HAP-1 (cell line): Measurements from ENCODE around the gene IL1RL2.

Experiments used
- DNase-seq, 2 experiments: peaks; one replicate each; pipeline ENCODE4 v3.0.0-alpha.2; 2016 to 2020; ENCODE audit warnings: low spot score in 2 of 2
- H3K27me3 ChIP-seq: fragments of 250-450 bp; sonication (Bioruptor Pico); 2 replicates; pipeline ENCODE4 v1.5.1; 2020; ENCODE audit warnings: low read depth, mild to moderate bottlenecking, moderate library complexity
- H3K36me3 ChIP-seq: fragments of 250-450 bp; sonication (Bioruptor Pico); replicated peaks from 2 replicates; pipeline ENCODE4 v1.5.1; 2020; ENCODE audit warnings: mild to moderate bottlenecking
- H3K4me1 ChIP-seq: fragments of 250-450 bp; sonication (Bioruptor Pico); 2 replicates; pipeline ENCODE4 v1.5.1; 2020; ENCODE audit warnings: mild to moderate bottlenecking
- H3K4me3 ChIP-seq: fragments of 250-450 bp; sonication (Bioruptor Pico); 2 replicates; pipeline ENCODE4 v1.5.1; 2020; ENCODE audit warnings: mild to moderate bottlenecking, moderate library complexity
- H3K9me3 ChIP-seq: fragments of 250-450 bp; sonication (Bioruptor Pico); 2 replicates; pipeline ENCODE4 v1.5.1; 2020; ENCODE audit warnings: mild to moderate bottlenecking, moderate library complexity
- in situ Hi-C: fragments of 300-500 bp; cut with MboI; formaldehyde crosslinking; loops from 3 replicates; pipeline ENCODE4 v1.14.3; 2020; ENCODE audit warnings: low sequenced_read_pairs, inconsistent platforms, mixed read lengths

Gene IL1RL2

GRCh38 chr2:102250278-102250821 is 63.5 kb downstream of the IL1RL2 start:
- H3K27me3 ChIP-seq = no peaks in the 10 kb centered on the region
- in situ Hi-C loops = no loop called here
- no peaks in the 10 kb centered on the region for H3K4me1 ChIP-seq
- H3K4me3 ChIP-seq = no peak overlapping the region
- no peak for DNase-seq
- H3K36me3 ChIP-seq = no peaks in the 10 kb centered on the region
- H3K9me3 ChIP-seq = no peaks in the 10 kb centered on the region

- in situ Hi-C loops = no loop called here
- Histone ChIP-seq H3K36me3 (no peaks in the 10 kb centered on the region), H3K4me3 (no peak overlapping the region), H3K4me1 (no peaks in the 10 kb centered on the region), H3K27me3 (no peaks in the 10 kb centered on the region), H3K9me3 (no peaks in the 10 kb centered on the region)
- DNase-seq = no peak
Measured at GRCh38 chr2:102251042-102251848, 64.4 kb downstream of the IL1RL2 start.

GRCh38 chr2:102251849-102252203 is 65.0 kb downstream of the IL1RL2 start:
- DNase-seq = no peak
- Histone ChIP-seq H3K27me3 (no peaks in the 10 kb centered on the region), H3K36me3 (no peaks in the 10 kb centered on the region), H3K9me3 (no peaks in the 10 kb centered on the region), H3K4me1 (no peaks in the 10 kb centered on the region), H3K4me3 (no peak overlapping the region)
- in situ Hi-C loops = no loop called here

- Histone ChIP-seq H3K36me3 (no peaks in the 10 kb centered on the region), H3K4me1 (no peaks in the 10 kb centered on the region), H3K9me3 (no peaks in the 10 kb centered on the region), H3K4me3 (no peak overlapping the region), H3K27me3 (no peaks in the 10 kb centered on the region)
- DNase-seq = no peak
- in situ Hi-C loops = no loop called here
Measured at GRCh38 chr2:102252236-102252635, 65.4 kb downstream of the IL1RL2 start.

- in situ Hi-C loops = no loop called here
- Histone ChIP-seq H3K4me3 (no peak overlapping the region), H3K36me3 (no peaks in the 10 kb centered on the region), H3K9me3 (no peaks in the 10 kb centered on the region), H3K27me3 (no peaks in the 10 kb centered on the region), H3K4me1 (no peaks in the 10 kb centered on the region)
- no peak for DNase-seq
Measured at GRCh38 chr2:102253140-102253752, 66.4 kb downstream of the IL1RL2 start.

GRCh38 chr2:102253753-102254150 is 66.9 kb downstream of the IL1RL2 start:
- no peak for DNase-seq
- H3K4me1 ChIP-seq = no peaks in the 10 kb centered on the region
- no peaks in the 10 kb centered on the region for H3K27me3 ChIP-seq
- no peaks in the 10 kb centered on the region for H3K36me3 ChIP-seq
- no peak overlapping the region for H3K4me3 ChIP-seq
- H3K9me3 ChIP-seq = no peaks in the 10 kb centered on the region
- in situ Hi-C loops = no loop called here

- no peaks in the 10 kb centered on the region for H3K27me3 ChIP-seq
- H3K36me3 ChIP-seq = no peaks in the 10 kb centered on the region
- H3K9me3 ChIP-seq = no peaks in the 10 kb centered on the region
- H3K4me3 ChIP-seq = no peak overlapping the region
- H3K4me1 ChIP-seq = no peaks in the 10 kb centered on the region
- DNase-seq = no peak
- in situ Hi-C loops = no loop called here
Measured at GRCh38 chr2:102256276-102256675, 69.5 kb downstream of the IL1RL2 start.

- in situ Hi-C loops = no loop called here
- Histone ChIP-seq H3K36me3 (no peaks in the 10 kb centered on the region), H3K4me1 (no peaks in the 10 kb centered on the region), H3K4me3 (no peak overlapping the region), H3K27me3 (no peaks in the 10 kb centered on the region), H3K9me3 (no peaks in the 10 kb centered on the region)
- no peak for DNase-seq
Measured at GRCh38 chr2:102256874-102257462, 70.1 kb downstream of the IL1RL2 start.

GRCh38 chr2:102258025-102258385 is 71.2 kb downstream of the IL1RL2 start:
- Histone ChIP-seq H3K4me3 (no peak overlapping the region), H3K27me3 (no peaks in the 10 kb centered on the region), H3K4me1 (no peaks in the 10 kb centered on the region), H3K9me3 (no peaks in the 10 kb centered on the region), H3K36me3 (no peaks in the 10 kb centered on the region)
- DNase-seq = no peak
- in situ Hi-C loops = no loop called here

- no peak for DNase-seq
- in situ Hi-C loops = no loop called here
Measured at GRCh38 chr2:102258386-102259074, 71.7 kb downstream of the IL1RL2 start.

GRCh38 chr2:102261467-102262135 is 74.8 kb downstream of the IL1RL2 start:
- no peak for DNase-seq
- Histone ChIP-seq H3K36me3 (no peaks in the 10 kb centered on the region), H3K4me3 (no peak overlapping the region), H3K9me3 (no peaks in the 10 kb centered on the region), H3K27me3 (no peaks in the 10 kb centered on the region), H3K4me1 (no peaks in the 10 kb centered on the region)
- in situ Hi-C loops = no loop called here

More at GRCh38 chr2:102258386-102259074, 71.7 kb downstream of the IL1RL2 start:
- H3K4me3 ChIP-seq = no peak overlapping the region
- no peaks in the 10 kb centered on the region for H3K36me3 ChIP-seq
- no peaks in the 10 kb centered on the region for H3K27me3 ChIP-seq
- no peaks in the 10 kb centered on the region for H3K4me1 ChIP-seq
- H3K9me3 ChIP-seq = no peaks in the 10 kb centered on the region

GRCh38 chr2:102262216-102263129 is 75.7 kb downstream of the IL1RL2 start:
- DNase-seq = no peak
- Histone ChIP-seq H3K9me3 (no peaks in the 10 kb centered on the region), H3K4me3 (no peak overlapping the region), H3K27me3 (no peaks in the 10 kb centered on the region), H3K36me3 (no peaks in the 10 kb centered on the region), H3K4me1 (no peaks in the 10 kb centered on the region)
- in situ Hi-C loops = no loop called here

GRCh38 chr2:102264952-102265351 is 78.1 kb downstream of the IL1RL2 start:
- no peak overlapping the region for H3K4me3 ChIP-seq
- no peak for DNase-seq
- no peaks in the 10 kb centered on the region for H3K4me1 ChIP-seq
- H3K36me3 ChIP-seq = no peaks in the 10 kb centered on the region
- no peaks in the 10 kb centered on the region for H3K27me3 ChIP-seq
- in situ Hi-C loops = no loop called here
- H3K9me3 ChIP-seq = no peaks in the 10 kb centered on the region
